Upper lobe of right lung (tissue), 1 donor: ENCODE data around the gene TMEM9. TPM values are rescaled to one million over a fixed set of nuclear protein-coding genes. Genes with fewer than 3 reads are reported as not detected.

ENCODE experiments used
- ATAC-seq: fragments of 200-7000 bp; cut with Tn5 transposase; one replicate; pipeline ENCODE4 v1.9.1; 2020; ENCODE audit warnings: mild to moderate bottlenecking, moderate library complexity
- DNase-seq: peaks from one replicate; pipeline ENCODE4 v3.0.0-alpha.2; 2020
- H3K27ac ChIP-seq: fragments of 200-600 bp; one replicate; pipeline ENCODE4 v1.8.0; 2022
- H3K27me3 ChIP-seq: fragments of 200-600 bp; one replicate; pipeline ENCODE4 v1.8.0; 2022; ENCODE audit warnings: mild to moderate bottlenecking
- H3K36me3 ChIP-seq: fragments of 200-600 bp; one replicate; pipeline ENCODE4 v1.8.0; 2022
- H3K4me1 ChIP-seq: fragments of 200-600 bp; one replicate; pipeline ENCODE4 v1.8.0; 2022
- H3K4me3 ChIP-seq: fragments of 200-600 bp; one replicate; pipeline ENCODE4 v1.8.0; 2022; ENCODE audit warnings: mild to moderate bottlenecking
- H3K9me3 ChIP-seq: fragments of 200-600 bp; one replicate; pipeline ENCODE4 v1.8.0; 2022
- intact Hi-C: fragments of 100-400 bp; cut with DNase I; formaldehyde crosslinking; loops from one replicate; pipeline ENCODE4 v1.11.0; 2022
- total RNA-seq: library from RNA; stranded (reverse); fragmentation: NEBNext Ultra II Directional; extraction: Animal tissue kit (Norgen Biotek cat#: 25700); gene quantifications from one replicate; pipeline ENCODE4 v1.2.1, GENCODE V29; 2021
- TF ChIP-seq, protein P1 (sequence below): fragments of 200-600 bp; IDR thresholded peaks from one replicate; pipeline ENCODE4 v1.8.0; 2022; ENCODE audit warnings: antibody characterized with exemption
- donor health status: DM: no; HTN: yes; CAD: no; lungs with severe emphysema.

Gene TMEM9
- total RNA-seq, 1 donor from 2014 or later, result 59.3 TPM

DNA sequence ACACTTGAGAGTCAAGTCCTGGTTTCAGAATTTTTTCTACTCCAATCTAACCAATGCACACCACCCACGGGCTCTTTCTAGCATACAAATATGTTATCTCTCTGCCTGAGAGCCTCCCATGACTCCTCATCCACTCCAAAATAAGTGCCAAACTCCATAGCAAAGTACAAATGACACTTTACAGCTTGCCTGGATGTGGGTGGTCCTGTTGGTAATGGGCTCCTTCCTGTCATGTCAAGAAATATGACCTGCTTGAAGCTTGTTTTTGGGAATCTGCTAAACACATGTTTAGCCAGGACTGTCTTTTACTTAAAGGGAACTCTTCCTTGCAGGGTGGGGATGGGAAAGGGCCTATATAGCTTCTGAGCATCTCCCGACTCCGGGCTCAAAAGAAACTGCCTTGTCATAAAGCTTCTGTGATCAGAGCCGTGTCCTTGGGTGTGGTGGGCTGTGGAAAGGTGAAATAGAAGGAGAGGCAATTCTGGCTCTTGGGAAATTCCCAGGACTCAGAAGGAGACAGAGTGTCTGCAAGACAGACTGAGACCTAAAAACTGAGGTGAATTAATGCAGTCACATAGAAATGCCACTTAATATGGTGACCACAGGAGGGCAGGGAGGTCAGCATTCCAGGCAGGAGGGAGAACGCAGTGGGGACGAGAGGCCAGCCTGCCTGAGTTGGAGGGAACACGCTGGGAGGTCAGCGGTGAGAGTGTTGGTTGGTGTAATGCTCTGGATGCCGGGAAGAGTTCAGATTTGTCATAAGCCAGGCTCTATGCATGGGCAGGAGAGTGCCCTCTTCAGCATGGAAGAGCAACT lies 30.2 kb upstream of the TMEM9 start:
- TF ChIP-seq, protein P1, sequence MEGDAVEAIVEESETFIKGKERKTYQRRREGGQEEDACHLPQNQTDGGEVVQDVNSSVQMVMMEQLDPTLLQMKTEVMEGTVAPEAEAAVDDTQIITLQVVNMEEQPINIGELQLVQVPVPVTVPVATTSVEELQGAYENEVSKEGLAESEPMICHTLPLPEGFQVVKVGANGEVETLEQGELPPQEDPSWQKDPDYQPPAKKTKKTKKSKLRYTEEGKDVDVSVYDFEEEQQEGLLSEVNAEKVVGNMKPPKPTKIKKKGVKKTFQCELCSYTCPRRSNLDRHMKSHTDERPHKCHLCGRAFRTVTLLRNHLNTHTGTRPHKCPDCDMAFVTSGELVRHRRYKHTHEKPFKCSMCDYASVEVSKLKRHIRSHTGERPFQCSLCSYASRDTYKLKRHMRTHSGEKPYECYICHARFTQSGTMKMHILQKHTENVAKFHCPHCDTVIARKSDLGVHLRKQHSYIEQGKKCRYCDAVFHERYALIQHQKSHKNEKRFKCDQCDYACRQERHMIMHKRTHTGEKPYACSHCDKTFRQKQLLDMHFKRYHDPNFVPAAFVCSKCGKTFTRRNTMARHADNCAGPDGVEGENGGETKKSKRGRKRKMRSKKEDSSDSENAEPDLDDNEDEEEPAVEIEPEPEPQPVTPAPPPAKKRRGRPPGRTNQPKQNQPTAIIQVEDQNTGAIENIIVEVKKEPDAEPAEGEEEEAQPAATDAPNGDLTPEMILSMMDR, result peak; percentile 25
- Histone ChIP-seq H3K9me3 (no peaks in the 10 kb centered on the region), H3K36me3 (no peaks in the 10 kb centered on the region), H3K4me1 (peaks cover 5% of the 10 kb centered on the region), H3K27me3 (no peaks in the 10 kb centered on the region), H3K4me3 (no peak overlapping the region), H3K27ac (peak overlapping the region; percentile 36)
- DNase-seq (no peak), ATAC-seq (peak; percentile 82)
- intact Hi-C loops, result no loop called here

GRCh38 chr1:201183753-201184152 lies 29.5 kb upstream of the TMEM9 start:
- ATAC-seq (no peak), DNase-seq (peak; percentile 39)
- H3K27me3 ChIP-seq, result no peaks in the 10 kb centered on the region
- H3K4me1 ChIP-seq, result peaks cover 5% of the 10 kb centered on the region
- no peaks in the 10 kb centered on the region for H3K36me3 ChIP-seq
- intact Hi-C loops, result loop anchor here (2.0 kb wide), 1 partner anchor 31 kb away; no protein-coding TSS in a partner anchor
- no peak overlapping the region for H3K27ac ChIP-seq
- no peaks in the 10 kb centered on the region for H3K9me3 ChIP-seq
- no peak overlapping the region for H3K4me3 ChIP-seq
- TF ChIP-seq, protein P1, result no peak

DNA sequence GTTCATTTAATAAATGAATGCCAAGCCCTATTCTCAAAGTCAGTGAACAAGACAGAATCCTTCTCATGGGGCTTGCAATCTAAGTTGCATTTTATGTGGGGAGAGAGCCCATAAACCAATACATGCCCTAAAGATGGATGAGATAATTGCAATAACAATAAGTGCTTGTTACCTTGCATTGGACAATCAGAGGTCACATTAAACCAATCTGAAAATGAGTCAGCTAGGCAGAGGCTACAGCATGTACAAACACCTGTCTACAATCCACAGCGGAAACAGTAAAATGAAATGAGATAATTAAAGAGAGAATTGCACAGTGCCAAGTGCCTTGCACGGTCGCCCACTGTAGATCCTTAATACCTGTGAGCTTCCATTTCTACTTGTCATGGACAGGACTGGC lies 28.9 kb upstream of the TMEM9 start:
- no peak for ATAC-seq
- peak; percentile 22 for DNase-seq
- Histone ChIP-seq H3K4me3 (no peak overlapping the region), H3K27ac (no peak overlapping the region), H3K27me3 (no peaks in the 10 kb centered on the region), H3K4me1 (peaks cover 5% of the 10 kb centered on the region), H3K9me3 (no peaks in the 10 kb centered on the region), H3K36me3 (no peaks in the 10 kb centered on the region)
- TF ChIP-seq, protein P1, result no peak
- intact Hi-C loops, result loop anchor here (2.0 kb wide), 1 partner anchor 30 kb away; no protein-coding TSS in a partner anchor

GRCh38 chr1:201181726-201182125 lies 27.5 kb upstream of the TMEM9 start:
- intact Hi-C loops, result loop anchor here (2.0 kb wide), 1 partner anchor 29 kb away; no protein-coding TSS in a partner anchor
- H3K4me1 ChIP-seq, result peaks cover 5% of the 10 kb centered on the region
- TF ChIP-seq, protein P1, result no peak

DNA sequence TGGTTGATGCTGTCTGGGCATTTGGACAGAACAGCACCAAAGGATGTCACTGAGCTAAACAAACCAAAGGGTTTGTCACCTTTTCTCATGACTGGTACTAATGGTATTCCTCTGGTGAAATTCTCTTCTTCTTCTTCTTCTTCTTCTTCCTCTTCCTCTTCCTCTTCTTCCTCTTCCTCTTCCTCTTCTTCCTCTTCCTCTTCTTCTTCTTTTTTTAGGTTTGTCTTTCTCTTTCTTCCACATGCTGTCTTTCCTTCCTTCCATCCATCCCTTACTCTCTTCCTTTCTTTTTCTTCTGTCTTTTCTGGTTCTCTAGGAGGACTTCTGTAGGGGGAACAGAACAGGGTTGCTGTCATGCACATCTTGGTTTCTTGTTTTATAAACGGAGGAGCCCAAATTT lies 27.0 kb upstream of the TMEM9 start:
- Histone ChIP-seq H3K4me3 (no peak overlapping the region), H3K27ac (no peak overlapping the region), H3K27me3 (no peaks in the 10 kb centered on the region), H3K9me3 (no peaks in the 10 kb centered on the region), H3K4me1 (peaks cover 5% of the 10 kb centered on the region), H3K36me3 (no peaks in the 10 kb centered on the region)
- intact Hi-C loops, result no loop called here
- DNase-seq, result no peak
- ATAC-seq, result no peak
- TF ChIP-seq, protein P1, result no peak

More at GRCh38 chr1:201181726-201182125, 27.5 kb upstream of the TMEM9 start:
- Histone ChIP-seq H3K36me3 (no peaks in the 10 kb centered on the region), H3K9me3 (no peaks in the 10 kb centered on the region), H3K27ac (no peak overlapping the region), H3K27me3 (no peaks in the 10 kb centered on the region), H3K4me3 (no peak overlapping the region)
- DNase-seq (peak; percentile 3), ATAC-seq (no peak)
